ENCODE results near the gene PRPF6.

The PRPF6 gene

DNA sequence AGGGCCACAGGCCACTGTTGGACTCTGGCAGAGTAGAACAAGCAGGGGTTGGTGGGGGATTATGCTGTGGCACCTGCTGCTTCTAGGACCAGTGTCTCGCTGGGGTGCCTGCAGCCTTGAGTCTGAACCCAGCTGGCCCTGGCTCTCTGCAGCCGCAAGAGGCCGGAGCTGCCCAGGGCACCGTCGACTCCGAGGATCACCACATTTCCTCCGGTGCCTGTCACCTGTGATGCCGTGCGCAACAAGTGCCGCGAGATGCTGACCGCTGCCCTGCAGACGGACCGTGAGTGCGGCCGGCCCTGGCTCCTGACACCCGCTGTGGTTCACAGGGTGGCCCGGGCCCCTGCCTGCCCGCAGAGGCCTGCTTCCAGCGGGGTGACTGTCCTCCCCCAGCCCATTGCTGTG lies 88.3 kb downstream of the PRPF6 start:
- DNase-seq (ENCODE audit: low read depth in 2 of 2) = no peak
- no peak overlapping the region for H3K4me3 ChIP-seq (replicated peaks in 1 of 2; ENCODE audit: low read depth in 2 of 2, low read length in 2 of 2)
- TF ChIP-seq, protein P1, sequence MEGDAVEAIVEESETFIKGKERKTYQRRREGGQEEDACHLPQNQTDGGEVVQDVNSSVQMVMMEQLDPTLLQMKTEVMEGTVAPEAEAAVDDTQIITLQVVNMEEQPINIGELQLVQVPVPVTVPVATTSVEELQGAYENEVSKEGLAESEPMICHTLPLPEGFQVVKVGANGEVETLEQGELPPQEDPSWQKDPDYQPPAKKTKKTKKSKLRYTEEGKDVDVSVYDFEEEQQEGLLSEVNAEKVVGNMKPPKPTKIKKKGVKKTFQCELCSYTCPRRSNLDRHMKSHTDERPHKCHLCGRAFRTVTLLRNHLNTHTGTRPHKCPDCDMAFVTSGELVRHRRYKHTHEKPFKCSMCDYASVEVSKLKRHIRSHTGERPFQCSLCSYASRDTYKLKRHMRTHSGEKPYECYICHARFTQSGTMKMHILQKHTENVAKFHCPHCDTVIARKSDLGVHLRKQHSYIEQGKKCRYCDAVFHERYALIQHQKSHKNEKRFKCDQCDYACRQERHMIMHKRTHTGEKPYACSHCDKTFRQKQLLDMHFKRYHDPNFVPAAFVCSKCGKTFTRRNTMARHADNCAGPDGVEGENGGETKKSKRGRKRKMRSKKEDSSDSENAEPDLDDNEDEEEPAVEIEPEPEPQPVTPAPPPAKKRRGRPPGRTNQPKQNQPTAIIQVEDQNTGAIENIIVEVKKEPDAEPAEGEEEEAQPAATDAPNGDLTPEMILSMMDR (IDR thresholded peaks at IDR 0.05; ENCODE audit: low read depth, low read length) = no peak

DNA sequence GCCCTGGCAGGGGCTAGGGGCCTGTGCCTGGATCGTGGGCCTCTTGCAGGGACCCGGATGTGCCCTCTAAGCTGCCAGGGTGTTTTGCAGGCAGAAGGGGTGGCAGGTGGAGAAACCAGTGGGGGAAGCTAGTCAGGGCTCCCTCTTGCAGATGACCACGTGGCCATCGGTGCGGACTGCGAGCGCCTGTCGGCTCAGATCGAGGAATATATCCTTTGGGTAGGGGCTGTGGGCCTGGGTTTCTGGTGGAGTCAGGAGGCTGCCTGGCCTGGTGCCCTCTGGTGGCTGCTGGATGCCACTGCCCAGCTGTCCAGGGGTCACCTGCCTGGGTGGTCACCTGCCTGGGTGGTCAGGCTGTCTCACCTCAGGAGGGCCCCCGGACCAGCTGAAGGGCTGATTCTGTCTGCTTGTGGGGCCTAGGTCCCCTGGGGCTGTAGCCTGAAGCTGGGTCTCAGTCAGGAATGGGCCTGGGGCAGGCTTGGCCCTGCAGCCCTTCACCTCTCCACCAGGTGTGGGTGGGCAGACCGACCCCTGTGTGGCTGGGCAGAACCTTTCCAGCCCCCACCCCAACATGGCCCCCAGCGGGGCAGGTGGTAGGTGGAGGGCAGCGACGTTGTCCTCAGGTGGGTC lies 88.8 kb downstream of the PRPF6 start:
- no peak overlapping the region for H3K4me3 ChIP-seq (replicated peaks in 1 of 2; ENCODE audit: low read depth in 2 of 2, low read length in 2 of 2)
- DNase-seq (ENCODE audit: low read depth in 2 of 2) = no peak
- TF ChIP-seq, protein P1 (IDR thresholded peaks at IDR 0.05; ENCODE audit: low read depth, low read length) = peak; percentile 82

- TF ChIP-seq, protein P1 (IDR thresholded peaks at IDR 0.05; ENCODE audit: low read depth, low read length) = no peak
- DNase-seq (ENCODE audit: low read depth in 2 of 2) = no peak
- no peak overlapping the region for H3K4me3 ChIP-seq (replicated peaks in 1 of 2; ENCODE audit: low read depth in 2 of 2, low read length in 2 of 2)
Observed at GRCh38 chr20:64070244-64070993, 89.5 kb downstream of the PRPF6 start.

- DNase-seq (ENCODE audit: low read depth in 2 of 2) = no peak
- TF ChIP-seq, protein P1 (IDR thresholded peaks at IDR 0.05; ENCODE audit: low read depth, low read length) = no peak
- no peak overlapping the region for H3K4me3 ChIP-seq (replicated peaks in 1 of 2; ENCODE audit: low read depth in 2 of 2, low read length in 2 of 2)
Observed at GRCh38 chr20:64071341-64072332, 90.7 kb downstream of the PRPF6 start.

DNA sequence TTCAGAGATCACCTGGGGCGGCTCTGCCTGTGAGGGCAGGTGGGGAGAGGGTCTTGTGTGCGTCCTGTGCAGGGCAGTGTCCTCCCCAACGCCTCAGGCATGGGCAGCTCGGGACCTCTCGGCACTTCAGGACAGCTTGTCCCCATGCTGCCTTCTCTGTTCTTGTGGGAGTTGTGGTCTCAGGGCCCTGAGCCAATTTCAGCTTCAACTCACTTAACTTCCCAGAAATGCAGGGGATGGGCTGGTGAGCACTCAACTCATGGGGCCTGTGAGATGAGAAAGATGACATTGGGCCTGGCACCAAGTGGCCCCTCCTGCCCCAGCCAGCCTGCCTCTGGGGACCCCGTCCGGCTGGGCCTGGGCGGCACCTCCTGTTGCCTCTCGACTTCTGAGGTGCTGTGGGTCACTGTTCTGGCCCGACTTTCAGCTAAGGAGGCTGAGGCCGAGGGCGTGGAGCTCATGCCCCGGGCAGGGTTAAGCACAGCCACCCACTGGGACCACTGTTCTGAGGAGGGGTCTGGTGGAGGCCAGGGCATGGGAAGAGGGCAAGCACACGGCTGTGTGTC lies 91.6 kb downstream of the PRPF6 start:
- no peak for DNase-seq (ENCODE audit: low read depth in 2 of 2)
- TF ChIP-seq, protein P1 (IDR thresholded peaks at IDR 0.05; ENCODE audit: low read depth, low read length) = no peak
- H3K4me3 ChIP-seq (replicated peaks in 1 of 2; ENCODE audit: low read depth in 2 of 2, low read length in 2 of 2) = no peak overlapping the region

DNA sequence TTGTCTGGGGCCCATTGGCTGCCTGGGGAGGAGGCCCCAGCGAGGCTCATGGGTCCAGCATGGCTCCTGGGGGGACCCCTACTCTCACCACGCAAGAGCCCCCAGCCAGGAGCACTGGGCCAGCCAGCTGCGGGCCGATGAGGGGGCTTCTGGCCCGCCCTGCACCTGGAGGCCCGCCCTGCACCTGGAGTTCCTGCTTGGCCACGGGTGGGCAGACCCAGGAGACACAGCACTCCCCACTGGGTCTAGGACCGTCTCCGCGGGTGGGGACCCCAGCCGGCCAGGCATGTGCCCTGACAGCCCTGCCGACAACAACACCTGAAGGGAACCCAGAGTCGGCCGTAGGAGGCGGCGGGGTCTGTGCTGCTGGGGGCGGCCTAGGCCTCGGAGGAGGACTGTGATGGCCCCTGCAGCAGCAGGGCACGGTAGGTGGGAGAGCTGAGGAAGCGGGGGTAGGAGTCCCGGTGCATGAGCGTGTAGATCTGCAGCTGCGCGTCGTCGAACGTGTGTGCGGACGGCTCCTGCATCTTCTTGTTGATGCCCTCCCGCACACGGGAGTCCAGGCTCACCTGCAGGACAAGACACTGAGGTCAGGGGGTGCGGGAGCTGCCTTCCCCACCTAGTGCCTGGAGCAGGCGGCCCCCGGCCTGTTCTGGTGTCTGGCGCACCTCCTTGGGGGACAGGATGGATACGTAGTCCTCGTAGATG lies 92.7 kb downstream of the PRPF6 start:
- no peak overlapping the region for H3K4me3 ChIP-seq (replicated peaks in 1 of 2; ENCODE audit: low read depth in 2 of 2, low read length in 2 of 2)
- TF ChIP-seq, protein P1 (IDR thresholded peaks at IDR 0.05; ENCODE audit: low read depth, low read length) = no peak
- DNase-seq (ENCODE audit: low read depth in 2 of 2) = no peak

All from cardiac fibroblast (primary cell).